HG02623 (cell line): ENCODE data around the gene DUSP6.

Experiments
- ATAC-seq: cut with Tn5 transposase; IDR thresholded peaks from one replicate; pipeline ENCODE4 v1.9.1; 2021; ENCODE audit warnings: moderate library complexity; ENCODE audit not compliant: unreplicated experiment

DUSP6 gene

GRCh38 chr12:89299931-89300330, 52.4 kb downstream of the DUSP6 start:
- ATAC-seq, result no peak

GRCh38 chr12:89299417-89299816, 52.9 kb downstream of the DUSP6 start:
- ATAC-seq, result no peak
